CD14-positive monocyte (primary cell): ENCODE results near the gene AP1AR. TPM values are rescaled to one million over a fixed set of nuclear protein-coding genes. Genes with fewer than 3 reads are reported as not detected.

Source experiments
- DNase-seq, 3 donors: peaks; one replicate each; pipeline ENCODE4 v3.0.0-alpha.2; 2011 to 2022
- H2AFZ ChIP-seq: 2 replicates; pipeline ENCODE4 v1.6.0; 2012; ENCODE audit warnings: mild to moderate bottlenecking, low read depth, low read length, inconsistent platforms; ENCODE audit not compliant: insufficient read depth, poor library complexity, severe bottlenecking
- H3K27ac ChIP-seq, 2 donors: 1 replicate in 1 of 2; 2 replicates in 1 of 2; pipeline ENCODE4 v1.5.1; 2012 to 2013; ENCODE audit warnings: low read length in 2 of 2, control low read depth in 1 of 2, inconsistent platforms in 1 of 2, low read depth in 1 of 2, mild to moderate bottlenecking in 1 of 2
- H3K27me3 ChIP-seq, 2 donors: one replicate each; pipeline versions ENCODE4 v1.6.0 to v1.6.1; 2011 to 2013; ENCODE audit warnings: low read length in 2 of 2; ENCODE audit not compliant: control insufficient read depth in 2 of 2, insufficient read depth in 2 of 2
- H3K36me3 ChIP-seq, 2 donors: replicated peaks in 1 of 2; 1 replicate in 1 of 2; 2 replicates in 1 of 2; pipeline versions ENCODE4 v1.5.1 to v1.6.1; 2012 to 2013; ENCODE audit warnings: low read length in 2 of 2, control low read depth in 1 of 2, inconsistent platforms in 1 of 2, mild to moderate bottlenecking in 1 of 2; ENCODE audit not compliant: insufficient read depth in 2 of 2, control insufficient read depth in 1 of 2
- H3K4me1 ChIP-seq, 2 donors: 1 replicate in 1 of 2; 2 replicates in 1 of 2; pipeline versions ENCODE4 v1.5.1 to v1.6.1; 2012 to 2013; ENCODE audit warnings: low read length in 2 of 2, control low read depth in 1 of 2, inconsistent platforms in 1 of 2, mild to moderate bottlenecking in 1 of 2, moderate library complexity in 1 of 2; ENCODE audit not compliant: insufficient read depth in 2 of 2, control insufficient read depth in 1 of 2
- H3K4me2 ChIP-seq: replicated peaks from 2 replicates; pipeline ENCODE3; 2012; ENCODE audit warnings: low read length, moderate library complexity, mild to moderate bottlenecking; ENCODE audit not compliant: poor library complexity, severe bottlenecking; ENCODE audit errors: extremely low read depth
- H3K4me3 ChIP-seq, 3 experiments: fragments of 200-600 bp in 1 of 3; sonication (generic) in 1 of 3; replicated peaks in 1 of 3; 1 replicate in 2 of 3; 2 replicates in 1 of 3; pipeline ENCODE4 v1.5.1; 2011 to 2013; ENCODE audit warnings: low read length in 3 of 3, mild to moderate bottlenecking in 3 of 3, control low read depth in 2 of 3, low read depth in 2 of 3, inconsistent platforms in 1 of 3, moderate library complexity in 1 of 3
- H3K79me2 ChIP-seq: 2 replicates; pipeline ENCODE4 v1.6.0; 2012; ENCODE audit warnings: mild to moderate bottlenecking, control low read depth, inconsistent platforms, low read length, moderate library complexity; ENCODE audit not compliant: insufficient read depth
- H3K9ac ChIP-seq: 2 replicates; pipeline ENCODE4 v1.6.0; 2017; ENCODE audit warnings: low read length, mild to moderate bottlenecking; ENCODE audit not compliant: insufficient read depth, poor library complexity, severe bottlenecking
- H3K9me3 ChIP-seq, 2 donors: replicated peaks in 1 of 2; 1 replicate in 1 of 2; 2 replicates in 1 of 2; pipeline versions ENCODE4 v1.5.1 to v1.6.1; 2012 to 2013; ENCODE audit warnings: low read length in 2 of 2, control low read depth in 1 of 2; ENCODE audit not compliant: control insufficient read depth in 1 of 2, insufficient read depth in 1 of 2
- H4K20me1 ChIP-seq: 2 replicates; pipeline ENCODE4 v1.6.0; 2012; ENCODE audit warnings: mild to moderate bottlenecking, low read length, control low read depth, moderate library complexity; ENCODE audit not compliant: insufficient read depth
- H3K27ac Mint-ChIP-seq, 7 donors: one replicate each; pipeline ENCODE4 v1.8.0; 2020; ENCODE audit warnings: mild to moderate bottlenecking in 7 of 7, mixed read lengths in 7 of 7, moderate library complexity in 6 of 7, inconsistent platforms in 2 of 7
- H3K27me3 Mint-ChIP-seq, 3 donors: one replicate each; pipeline ENCODE4 v1.8.0; 2021 to 2022; ENCODE audit warnings: low read depth in 3 of 3, mild to moderate bottlenecking in 3 of 3, mixed read lengths in 3 of 3, moderate library complexity in 3 of 3, inconsistent platforms in 1 of 3
- H3K36me3 Mint-ChIP-seq, 2 donors: one replicate each; pipeline ENCODE4 v1.8.0; 2020; ENCODE audit warnings: mixed read lengths in 2 of 2, inconsistent platforms in 1 of 2, mild to moderate bottlenecking in 1 of 2
- H3K4me1 Mint-ChIP-seq: one replicate; pipeline ENCODE4 v1.8.0; 2020; ENCODE audit warnings: mild to moderate bottlenecking, mixed read lengths
- H3K4me3 Mint-ChIP-seq, 2 donors: one replicate each; pipeline ENCODE4 v1.8.0; 2020; ENCODE audit warnings: mild to moderate bottlenecking in 2 of 2, mixed read lengths in 2 of 2, moderate library complexity in 1 of 2
- H3K9me3 Mint-ChIP-seq, 7 donors: one replicate each; pipeline ENCODE4 v1.8.0; 2020 to 2022; ENCODE audit warnings: mixed read lengths in 7 of 7, mild to moderate bottlenecking in 6 of 7, moderate library complexity in 6 of 7, inconsistent platforms in 2 of 7
- CTCF ChIP-seq: fragments of 200-600 bp; IDR thresholded peaks from one replicate; pipeline ENCODE4 v1.8.0; 2022; ENCODE audit warnings: antibody characterized with exemption, mild to moderate bottlenecking
- WGBS: methylation state at CpG from one replicate; pipeline ENCODE4 v1.1.5; 2013; ENCODE audit warnings: missing lambda C conversion rate; ENCODE audit not compliant: insufficient coverage; 5-methylcytosine and 5-hydroxymethylcytosine counted together
- intact Hi-C, 2 donors: fragments of 100-400 bp; cut with micrococcal nuclease; formaldehyde crosslinking; loops; one replicate each; pipeline versions ENCODE4 v1.15.0 to v1.15.1; 2023
- polyA plus RNA-seq, 3 donors: library from polyadenylated mRNA; depleted of rRNA in 1 of 3; unstranded in 2 of 3; stranded (reverse) in 1 of 3; fragments of 300-500 nt in 2 of 3; fragments of >200 nt in 1 of 3; fragmentation: Illumina TruSeq in 2 of 3; gene quantifications; 1 replicate in 2 of 3; 2 replicates in 1 of 3; pipeline ENCODE4 v1.2.3, GENCODE V29; 2012 to 2021

AP1AR gene
- polyA plus RNA-seq, 3 donors = 6.1 to 15.8 (median 14.6) TPM

- H3K4me1 Mint-ChIP-seq = peaks cover 6% of the 10 kb centered on the region
- no peak overlapping the region for H3K4me3 Mint-ChIP-seq
- Histone ChIP-seq H3K4me2 (no peak overlapping the region), H2AFZ (no peak overlapping the region), H3K4me3 (no peak overlapping the region), H3K27ac (no peak overlapping the region), H3K27me3 (no peaks in the 10 kb centered on the region), H3K9me3 (no peaks in the 10 kb centered on the region), H3K79me2 (peaks cover 36% of the 10 kb centered on the region), H3K9ac (no peak overlapping the region), H3K36me3 (no peaks in the 10 kb centered on the region), H3K4me1 (no peaks in the 10 kb centered on the region), H4K20me1 (peaks cover 6% of the 10 kb centered on the region)
- DNase-seq = no peak
- H3K9me3 Mint-ChIP-seq = no peaks in the 10 kb centered on the region
- H3K27me3 Mint-ChIP-seq = peaks cover 0 to 2% (median 0%) of the 10 kb centered on the region in 3 donors
- 100% methylated on average over 1 of the region's 2 CpGs for WGBS
- TF ChIP-seq CTCF = no peak
- H3K36me3 Mint-ChIP-seq = peaks cover 6 to 13% of the 10 kb centered on the region in 2 donors
- intact Hi-C loops = loop anchor here in 1 of 2 donors (5.0 to 10.0 kb wide), 2 partner anchors 94 to 137 kb away; partner anchors contain the start of gene FAM241A
- H3K27ac Mint-ChIP-seq = no peak overlapping the region
Measured at GRCh38 chr4:112238833-112239232, 7.2 kb downstream of the AP1AR start.

GRCh38 chr4:112245383-112245782, 13.8 kb downstream of the AP1AR start:
- WGBS = no CpG with 5 or more reads among the region's 2 CpGs
- Histone ChIP-seq H3K9me3 (no peaks in the 10 kb centered on the region), H3K4me2 (no peak overlapping the region), H3K4me3 (no peak overlapping the region), H3K79me2 (peaks cover 19% of the 10 kb centered on the region), H2AFZ (no peak overlapping the region), H3K36me3 (no peaks in the 10 kb centered on the region), H3K4me1 (no peaks in the 10 kb centered on the region), H3K27me3 (no peaks in the 10 kb centered on the region), H3K9ac (no peak overlapping the region), H3K27ac (no peak overlapping the region), H4K20me1 (peaks cover 12% of the 10 kb centered on the region)
- no peak for TF ChIP-seq CTCF
- Mint-ChIP-seq H3K36me3 (peaks cover 3 to 6% of the 10 kb centered on the region in 2 donors), H3K27me3 (peaks cover 0 to 1% (median 0%) of the 10 kb centered on the region in 3 donors), H3K9me3 (no peaks in the 10 kb centered on the region), H3K27ac (no peak overlapping the region), H3K4me3 (no peak overlapping the region), H3K4me1 (peaks cover 7% of the 10 kb centered on the region)
- intact Hi-C loops = no loop called here
- no peak for DNase-seq
